Heart right ventricle (tissue), 16 donors: Measurements from ENCODE around the gene ADCYAP1R1. TPM values are rescaled to one million over a fixed set of nuclear protein-coding genes. Genes with fewer than 3 reads are reported as not detected.

Source experiments
- ATAC-seq, 8 donors: fragments of 200-7000 bp; cut with Tn5 transposase; one replicate each; pipeline ENCODE4 v1.9.1; 2020; ENCODE audit warnings: mild to moderate bottlenecking in 8 of 8, moderate library complexity in 8 of 8, moderate number of reproducible peaks in 1 of 8
- DNase-seq, 2 donors: peaks; one replicate each; pipeline ENCODE4 v3.0.0-alpha.2; 2020
- H3K27ac ChIP-seq, 10 donors: fragments of 200-600 bp; sonication (generic) in 2 of 10; one replicate each; pipeline versions ENCODE4 v1.5.0 to v1.8.0; 2020 to 2022; ENCODE audit warnings: mild to moderate bottlenecking in 3 of 10
- H3K27me3 ChIP-seq, 7 donors: fragments of 200-600 bp; one replicate each; pipeline ENCODE4 v1.8.0; 2021 to 2022; ENCODE audit warnings: mild to moderate bottlenecking in 2 of 7
- H3K36me3 ChIP-seq, 9 donors: fragments of 200-600 bp; sonication (generic) in 1 of 9; one replicate each; pipeline versions ENCODE4 v1.5.0 to v1.8.0; 2020 to 2022; ENCODE audit warnings: mild to moderate bottlenecking in 2 of 9
- H3K4me1 ChIP-seq, 9 donors: fragments of 200-600 bp; sonication (generic) in 1 of 9; one replicate each; pipeline versions ENCODE4 v1.5.0 to v1.8.0; 2020 to 2022; ENCODE audit warnings: mild to moderate bottlenecking in 4 of 9
- H3K4me3 ChIP-seq, 10 donors: fragments of 200-600 bp; sonication (generic) in 2 of 10; one replicate each; pipeline versions ENCODE4 v1.5.0 to v1.8.0; 2020 to 2022; ENCODE audit warnings: mild to moderate bottlenecking in 7 of 10, moderate library complexity in 2 of 10
- H3K9me3 ChIP-seq, 11 donors: fragments of 200-600 bp in 10 of 11; sonication (generic) in 2 of 11; one replicate each; pipeline versions ENCODE4 v1.5.0 to v1.8.0; 2013 to 2022; ENCODE audit warnings: mild to moderate bottlenecking in 2 of 11, control low read depth in 1 of 11, moderate library complexity in 1 of 11
- WGBS, 2 donors: extraction: QIAGEN DNeasy Blood & Tissue Kit; methylation state at CpG; one replicate each; pipeline ENCODE4 v1.1.7; 2013; ENCODE audit warnings: inconsistent platforms in 1 of 2; 5-methylcytosine and 5-hydroxymethylcytosine counted together
- intact Hi-C, 10 donors: fragments of 100-400 bp; cut with DNase I; formaldehyde crosslinking; loops; one replicate each; pipeline versions ENCODE4 v1.11.1 to v1.14.2; 2022
- polyA plus RNA-seq, 2 donors: library from polyadenylated mRNA; stranded (reverse); fragments of 200-250 nt; gene quantifications; one replicate each; pipeline ENCODE4 v1.2.3, GENCODE V29; 2013
- total RNA-seq, 10 donors: library from RNA; stranded (reverse); fragmentation: NEBNext Ultra II Directional in 3 of 10; extraction: Animal tissue kit (Norgen Biotek cat#: 25700) in 3 of 10; gene quantifications; one replicate each; pipeline versions ENCODE4 v1.2.1 to v1.2.4, GENCODE V29; 2021 to 2023
- TF ChIP-seq, protein P1 (sequence below), 9 donors: fragments of 200-600 bp; sonication (generic) in 2 of 9; IDR thresholded peaks; one replicate each; pipeline versions ENCODE4 v1.5.0 to v1.8.0; 2021 to 2022; ENCODE audit warnings: antibody characterized with exemption in 9 of 9, mild to moderate bottlenecking in 5 of 9, moderate library complexity in 1 of 9
- donor health status: Arrhythmogenic right ventricular cardiomyopathy.
- donor health status: ischemic (EF 13 %, LVEDD 7.1; RV severe dilation, severe dysfunction).
- donor health status: healthy with polysubstance abuse.
- donor health status: DM: no; HTN: yes; CAD: no.
- donor health status: DM: no; HTN: no; CAD: no.
- donor health status: ischemic (EF 25% LVEDD 6.9; RV normal size, moderate dysfunction).
- donor health status: ischemic (EF 25% LVEDD 5.7; RV mildly dilated, moderate dysfunction).
- donor health status: healthy.
- donor health status: DM: yes; HTN: yes; CAD: no.
- donor health status: Ischemic cardiomyopathy.
- donor health status: ischemic (EF 35%, LVEDD 5.7; RV mildly dilated, moderate dysfunction).
- donor health status: nonischemic (EF 11% LVEDD 7.7; RV severe dilation, severe dysfunction).
- donor health status: DM: yes; HTN: yes; CAD: no.
- donor health status: PGD.
- donor health status: ischemic (EF 29% LVEDD 5.4; RV normal size, mild dysfunction).
- donor health status: nonischemic (EF 23%, LVEDD 6.1; RV moderate dilation, normal function).

Gene ADCYAP1R1
- total and polyA plus RNA-seq, 12 donors, result 0.59 to 5.8 (median 1.6) TPM

- intact Hi-C loops, result loop anchor here in 2 of 10 donors (10.0 kb wide), 1 partner anchor 324 kb away; no protein-coding TSS in a partner anchor
- no peaks in the 10 kb centered on the region for H3K9me3 ChIP-seq
- H3K4me1 ChIP-seq, result peaks cover 0 to 2% (median 0%) of the 10 kb centered on the region in 9 donors
- peaks cover 0 to 7% (median 0%) of the 10 kb centered on the region in 7 donors for H3K27me3 ChIP-seq
- WGBS, 2 donors, result 80 to 87% methylated on average over 3 of the region's 3 CpGs
- H3K36me3 ChIP-seq, result no peaks in the 10 kb centered on the region
- TF ChIP-seq, protein P1, sequence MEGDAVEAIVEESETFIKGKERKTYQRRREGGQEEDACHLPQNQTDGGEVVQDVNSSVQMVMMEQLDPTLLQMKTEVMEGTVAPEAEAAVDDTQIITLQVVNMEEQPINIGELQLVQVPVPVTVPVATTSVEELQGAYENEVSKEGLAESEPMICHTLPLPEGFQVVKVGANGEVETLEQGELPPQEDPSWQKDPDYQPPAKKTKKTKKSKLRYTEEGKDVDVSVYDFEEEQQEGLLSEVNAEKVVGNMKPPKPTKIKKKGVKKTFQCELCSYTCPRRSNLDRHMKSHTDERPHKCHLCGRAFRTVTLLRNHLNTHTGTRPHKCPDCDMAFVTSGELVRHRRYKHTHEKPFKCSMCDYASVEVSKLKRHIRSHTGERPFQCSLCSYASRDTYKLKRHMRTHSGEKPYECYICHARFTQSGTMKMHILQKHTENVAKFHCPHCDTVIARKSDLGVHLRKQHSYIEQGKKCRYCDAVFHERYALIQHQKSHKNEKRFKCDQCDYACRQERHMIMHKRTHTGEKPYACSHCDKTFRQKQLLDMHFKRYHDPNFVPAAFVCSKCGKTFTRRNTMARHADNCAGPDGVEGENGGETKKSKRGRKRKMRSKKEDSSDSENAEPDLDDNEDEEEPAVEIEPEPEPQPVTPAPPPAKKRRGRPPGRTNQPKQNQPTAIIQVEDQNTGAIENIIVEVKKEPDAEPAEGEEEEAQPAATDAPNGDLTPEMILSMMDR (IDR thresholded peaks at IDR 0.05), result no peak
- no peak overlapping the region for H3K27ac ChIP-seq
- no peak for DNase-seq
- no peak overlapping the region for H3K4me3 ChIP-seq
- no peak for ATAC-seq
Measured at GRCh38 chr7:31129067-31129466, 77.0 kb downstream of the ADCYAP1R1 start.

- H3K9me3 ChIP-seq, result peaks cover 0 to 3% (median 0%) of the 10 kb centered on the region in 11 donors
- WGBS, 2 donors, result 52 to 56% methylated on average over 3 of the region's 3 CpGs
- no peak overlapping the region for H3K27ac ChIP-seq
- H3K4me1 ChIP-seq, result peaks cover 0 to 10% (median 0%) of the 10 kb centered on the region in 9 donors
- no peak overlapping the region for H3K4me3 ChIP-seq
- TF ChIP-seq, protein P1 (IDR thresholded peaks at IDR 0.05), result no peak
- intact Hi-C loops, result loop anchor here in 8 of 10 donors (2.0 to 10.0 kb wide), 6 partner anchors 499 to 1071 kb away; no protein-coding TSS in a partner anchor
- no peak for DNase-seq
- no peaks in the 10 kb centered on the region for H3K36me3 ChIP-seq
- peak in 3 of 8 donors; percentile 14 to 28 (median 22) for ATAC-seq
- H3K27me3 ChIP-seq, result peaks cover 0 to 7% (median 0%) of the 10 kb centered on the region in 7 donors
Measured at GRCh38 chr7:31133497-31133896, 81.4 kb downstream of the ADCYAP1R1 start.

- Histone ChIP-seq H3K4me3 (no peak overlapping the region), H3K36me3 (no peaks in the 10 kb centered on the region), H3K4me1 (peaks cover 0 to 10% (median 0%) of the 10 kb centered on the region in 9 donors), H3K27me3 (peaks cover 0 to 7% (median 0%) of the 10 kb centered on the region in 7 donors), H3K27ac (peak overlapping the region in 3 of 10 donors; percentile 19 to 62 (median 31)), H3K9me3 (peaks cover 0 to 3% (median 0%) of the 10 kb centered on the region in 11 donors)
- 44 to 49% methylated on average over 31 of the region's 31 CpGs for WGBS, 2 donors
- TF ChIP-seq, protein P1 (IDR thresholded peaks at IDR 0.05), result peak; percentile 61 to 84 (median 78)
- intact Hi-C loops, result loop anchor here (1.0 to 10.0 kb wide), 9 partner anchors 498 to 1070 kb away; no protein-coding TSS in a partner anchor
- peak; percentile 59 to 73 for DNase-seq
- peak; percentile 86 to 97 (median 94) for ATAC-seq
Measured at GRCh38 chr7:31134246-31135188, 82.4 kb downstream of the ADCYAP1R1 start.

- H3K4me1 ChIP-seq, result peaks cover 0 to 10% (median 0%) of the 10 kb centered on the region in 9 donors
- H3K36me3 ChIP-seq, result no peaks in the 10 kb centered on the region
- DNase-seq (no peak), ATAC-seq (no peak)
- WGBS, 2 donors, result 84 to 87% methylated on average over 7 of the region's 7 CpGs
- H3K27ac ChIP-seq, result no peak overlapping the region
- H3K9me3 ChIP-seq, result peaks cover 0 to 3% (median 0%) of the 10 kb centered on the region in 11 donors
- intact Hi-C loops, result loop anchor here in 7 of 10 donors (2.0 to 10.0 kb wide), 6 partner anchors 495 to 1068 kb away; no protein-coding TSS in a partner anchor
- peaks cover 0 to under 1% (median 0%) of the 10 kb centered on the region in 7 donors for H3K27me3 ChIP-seq
- TF ChIP-seq, protein P1 (IDR thresholded peaks at IDR 0.05), result no peak
- H3K4me3 ChIP-seq, result no peak overlapping the region
Measured at GRCh38 chr7:31137234-31137633, 85.1 kb downstream of the ADCYAP1R1 start.
